Peyer's patch (tissue), 4 donors: ENCODE measurements around the gene RAB7B.

ENCODE experiments used
- CTCF ChIP-seq, 6 experiments: fragments of 450-650 bp in 4 of 6; fragments of 200-600 bp in 2 of 6; sonication (generic) in 1 of 6; IDR thresholded peaks; one replicate each; pipeline ENCODE4 v1.5.1; 2017 to 2019; ENCODE audit warnings: antibody characterized with exemption in 6 of 6, mild to moderate bottlenecking in 3 of 6, moderate library complexity in 1 of 6
- POLR2A ChIP-seq, 2 donors: fragments of 450-650 bp; IDR thresholded peaks; one replicate each; pipeline ENCODE4 v1.5.1; 2017; ENCODE audit warnings: antibody characterized with exemption in 2 of 2, mild to moderate bottlenecking in 2 of 2, moderate library complexity in 2 of 2

- TF ChIP-seq CTCF (IDR thresholded peaks at IDR 0.05): peak; percentile 69 to 85 (median 80)
- no peak for TF ChIP-seq POLR2A (IDR thresholded peaks at IDR 0.05)
These were observed 27.5 kb upstream of the RAB7B start for GRCh38 chr1:206030714-206031113.
